GM23338 (cell line): ENCODE results near the gene FOXO3. TPM values are rescaled to one million over a fixed set of nuclear protein-coding genes. Genes with fewer than 3 reads are reported as not detected.

Experiments
- ATAC-seq: fragments of 200-7000 bp; cut with Tn5 transposase; 3 replicates; pipeline ENCODE4 v1.9.1; 2020
- DNase-seq: peaks from one replicate; pipeline ENCODE4 v3.0.0-alpha.2; 2015; ENCODE audit warnings: low spot score
- H2AFZ ChIP-seq: fragments of 200-600 bp; sonication (generic); 2 replicates; pipeline ENCODE4 v1.8.0; 2016; ENCODE audit warnings: antibody characterized with exemption, mild to moderate bottlenecking, moderate library complexity
- H3F3A ChIP-seq: fragments of 200-600 bp; sonication (generic); replicated peaks from 2 replicates; pipeline ENCODE4 v1.8.0; 2017; ENCODE audit warnings: antibody characterized with exemption, mixed run types, low read depth
- H3K27ac ChIP-seq: fragments of 200-600 bp; sonication (generic); 2 replicates; pipeline ENCODE4 v1.6.1; 2016; ENCODE audit warnings: low read depth
- H3K27me3 ChIP-seq: fragments of 200-600 bp; sonication (generic); 2 replicates; pipeline ENCODE4 v1.8.0; 2016; ENCODE audit warnings: mild to moderate bottlenecking, mixed run types, moderate library complexity; ENCODE audit not compliant: insufficient read depth
- H3K36me3 ChIP-seq: fragments of 200-600 bp; sonication (generic); 2 replicates; pipeline ENCODE4 v1.8.0; 2016; ENCODE audit warnings: mild to moderate bottlenecking; ENCODE audit not compliant: insufficient read depth
- H3K4me1 ChIP-seq: fragments of 200-600 bp; sonication (generic); 2 replicates; pipeline ENCODE4 v1.8.0; 2016; ENCODE audit warnings: mild to moderate bottlenecking, moderate library complexity; ENCODE audit not compliant: insufficient read depth
- H3K4me2 ChIP-seq: fragments of 200-600 bp; sonication (generic); 2 replicates; pipeline ENCODE4 v1.7.1; 2017; ENCODE audit warnings: mixed run types
- H3K4me3 ChIP-seq: fragments of 200-600 bp; sonication (generic); 2 replicates; pipeline ENCODE4 v1.6.1; 2016; ENCODE audit warnings: mixed run types
- H3K79me2 ChIP-seq: fragments of 200-600 bp; sonication (generic); replicated peaks from 2 replicates; pipeline ENCODE4 v1.8.0; 2017; ENCODE audit warnings: mild to moderate bottlenecking; ENCODE audit not compliant: insufficient read depth
- H3K9me2 ChIP-seq: fragments of 200-600 bp; sonication (generic); 2 replicates; pipeline ENCODE4 v1.8.0; 2017; ENCODE audit not compliant: insufficient read depth
- H4K20me1 ChIP-seq: fragments of 200-600 bp; sonication (generic); replicated peaks from 2 replicates; pipeline ENCODE4 v1.8.0; 2017; ENCODE audit warnings: mild to moderate bottlenecking; ENCODE audit not compliant: insufficient read depth
- H3K27ac Mint-ChIP-seq: 2 replicates; pipeline ENCODE4 v1.8.0; 2020; ENCODE audit warnings: inconsistent platforms, mild to moderate bottlenecking, moderate library complexity, mixed read lengths
- H3K27me3 Mint-ChIP-seq: 3 replicates; pipeline ENCODE4 v1.8.0; 2022; ENCODE audit warnings: low read depth, mild to moderate bottlenecking, moderate library complexity, mixed read lengths, inconsistent platforms; ENCODE audit not compliant: insufficient read depth, poor library complexity
- H3K36me3 Mint-ChIP-seq: 3 replicates; pipeline ENCODE4 v1.8.0; 2021; ENCODE audit warnings: low read depth, mild to moderate bottlenecking, inconsistent platforms, moderate library complexity, mixed read lengths
- H3K4me1 Mint-ChIP-seq: 3 replicates; pipeline ENCODE4 v1.8.0; 2020; ENCODE audit warnings: mild to moderate bottlenecking, inconsistent platforms, mixed read lengths
- H3K4me3 Mint-ChIP-seq: 3 replicates; pipeline ENCODE4 v1.8.0; 2021; ENCODE audit warnings: moderate library complexity, mild to moderate bottlenecking, inconsistent platforms, mixed read lengths
- H3K9me3 Mint-ChIP-seq: 3 replicates; pipeline ENCODE4 v1.8.0; 2020; ENCODE audit warnings: moderate library complexity, mild to moderate bottlenecking, inconsistent platforms, mixed read lengths
- CREB1 ChIP-seq: fragments of 250-450 bp; sonication (Bioruptor Pico); IDR thresholded peaks from 2 replicates; pipeline ENCODE4 v1.5.0; 2020; ENCODE audit warnings: low read depth, mild to moderate bottlenecking, moderate library complexity
- EZH2 ChIP-seq: fragments of 200-600 bp; sonication (generic); IDR thresholded peaks from one replicate; pipeline ENCODE4 v1.8.0; 2017; ENCODE audit warnings: antibody characterized with exemption, mild to moderate bottlenecking, low read depth; ENCODE audit not compliant: unreplicated experiment
- EZH2phosphoT487 ChIP-seq: fragments of 200-600 bp; sonication (generic); IDR thresholded peaks from one replicate; pipeline ENCODE4 v1.8.1; 2018; ENCODE audit warnings: antibody characterized with exemption; ENCODE audit not compliant: unreplicated experiment
- JUNB ChIP-seq: IDR thresholded peaks from one replicate; pipeline ENCODE4 v1.6.1; 2016; ENCODE audit warnings: antibody characterized with exemption; ENCODE audit not compliant: unreplicated experiment
- NANOG ChIP-seq: IDR thresholded peaks from 2 replicates; pipeline ENCODE4 v1.6.1; 2016; ENCODE audit warnings: antibody characterized with exemption, borderline replicate concordance
- POLR2AphosphoS5 ChIP-seq: IDR thresholded peaks from 2 replicates; pipeline ENCODE4 v1.6.1; 2016; ENCODE audit warnings: antibody characterized with exemption, low read depth
- REST ChIP-seq: IDR thresholded peaks from one replicate; pipeline ENCODE4 v1.6.1; 2018; ENCODE audit warnings: antibody characterized with exemption; ENCODE audit not compliant: unreplicated experiment
- STAT1 ChIP-seq: IDR thresholded peaks from one replicate; pipeline ENCODE4 v1.6.1; 2016; ENCODE audit warnings: antibody characterized with exemption; ENCODE audit not compliant: unreplicated experiment
- ZNF114 ChIP-seq: fragments of 250-450 bp; sonication (Bioruptor Pico); IDR thresholded peaks from 2 replicates; pipeline ENCODE4 v1.5.0; 2020; ENCODE audit warnings: mild to moderate bottlenecking, moderate library complexity
- ZNF331 ChIP-seq: fragments of 250-450 bp; sonication (Bioruptor Pico); IDR thresholded peaks from 2 replicates; pipeline ENCODE4 v1.5.0; 2020; ENCODE audit warnings: low read depth, mild to moderate bottlenecking, moderate library complexity
- polyA plus RNA-seq: library from polyadenylated mRNA; unstranded; fragments of >200 nt; fragmentation: Nextera tagmentation; extraction: Ambion mirVana; gene quantifications from 2 replicates; pipeline ENCODE4 v1.2.1, GENCODE V29; 2016
- total RNA-seq: library from RNA; depleted of rRNA; stranded (reverse); fragments of >200 nt; shearing (Covaris generic); gene quantifications from 2 replicates; pipeline ENCODE4 v1.2.3, GENCODE V29; 2014
- TF ChIP-seq, protein P1 (sequence below): fragments of 250-450 bp; sonication (Bioruptor Pico); IDR thresholded peaks from 2 replicates; pipeline ENCODE4 v1.5.0; 2020; ENCODE audit warnings: mild to moderate bottlenecking, moderate library complexity
- TF ChIP-seq, protein P2 (sequence below): IDR thresholded peaks from 2 replicates; pipeline ENCODE4 v1.6.1; 2016; ENCODE audit warnings: antibody characterized with exemption

Gene FOXO3
- total and polyA plus RNA-seq, 2 experiments from 2014 or later: 9.8 to 20.2 TPM

DNA sequence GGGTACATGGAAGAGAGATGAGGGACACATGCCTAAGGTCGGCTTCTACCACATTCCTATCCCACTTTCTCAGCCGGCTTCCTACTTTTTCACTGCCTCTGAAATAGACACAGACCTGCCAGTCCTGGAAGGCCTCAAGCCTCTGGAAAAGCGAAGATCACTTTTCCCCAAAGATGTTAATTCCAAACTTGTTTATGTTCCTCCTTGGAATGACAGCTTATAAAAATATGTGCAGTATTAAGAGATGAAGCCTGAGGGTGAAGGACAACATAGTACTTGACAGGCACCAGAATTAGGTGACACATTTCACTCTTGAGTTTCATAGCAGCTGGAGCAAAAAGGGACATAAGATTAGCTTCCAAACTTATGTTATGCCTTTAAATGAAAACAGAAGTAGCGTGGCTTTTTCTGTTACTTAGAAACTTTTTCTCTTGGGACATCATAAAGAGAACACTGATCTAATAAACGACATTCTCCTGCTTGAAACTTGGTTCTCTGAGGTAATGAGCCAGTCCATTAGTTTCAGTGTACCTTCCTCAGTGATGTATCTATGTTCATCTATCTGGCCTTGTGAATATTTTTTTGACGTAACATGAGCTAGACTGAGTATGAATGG, 25.3 kb downstream of the FOXO3 start (continued):
- TF ChIP-seq, protein P1, sequence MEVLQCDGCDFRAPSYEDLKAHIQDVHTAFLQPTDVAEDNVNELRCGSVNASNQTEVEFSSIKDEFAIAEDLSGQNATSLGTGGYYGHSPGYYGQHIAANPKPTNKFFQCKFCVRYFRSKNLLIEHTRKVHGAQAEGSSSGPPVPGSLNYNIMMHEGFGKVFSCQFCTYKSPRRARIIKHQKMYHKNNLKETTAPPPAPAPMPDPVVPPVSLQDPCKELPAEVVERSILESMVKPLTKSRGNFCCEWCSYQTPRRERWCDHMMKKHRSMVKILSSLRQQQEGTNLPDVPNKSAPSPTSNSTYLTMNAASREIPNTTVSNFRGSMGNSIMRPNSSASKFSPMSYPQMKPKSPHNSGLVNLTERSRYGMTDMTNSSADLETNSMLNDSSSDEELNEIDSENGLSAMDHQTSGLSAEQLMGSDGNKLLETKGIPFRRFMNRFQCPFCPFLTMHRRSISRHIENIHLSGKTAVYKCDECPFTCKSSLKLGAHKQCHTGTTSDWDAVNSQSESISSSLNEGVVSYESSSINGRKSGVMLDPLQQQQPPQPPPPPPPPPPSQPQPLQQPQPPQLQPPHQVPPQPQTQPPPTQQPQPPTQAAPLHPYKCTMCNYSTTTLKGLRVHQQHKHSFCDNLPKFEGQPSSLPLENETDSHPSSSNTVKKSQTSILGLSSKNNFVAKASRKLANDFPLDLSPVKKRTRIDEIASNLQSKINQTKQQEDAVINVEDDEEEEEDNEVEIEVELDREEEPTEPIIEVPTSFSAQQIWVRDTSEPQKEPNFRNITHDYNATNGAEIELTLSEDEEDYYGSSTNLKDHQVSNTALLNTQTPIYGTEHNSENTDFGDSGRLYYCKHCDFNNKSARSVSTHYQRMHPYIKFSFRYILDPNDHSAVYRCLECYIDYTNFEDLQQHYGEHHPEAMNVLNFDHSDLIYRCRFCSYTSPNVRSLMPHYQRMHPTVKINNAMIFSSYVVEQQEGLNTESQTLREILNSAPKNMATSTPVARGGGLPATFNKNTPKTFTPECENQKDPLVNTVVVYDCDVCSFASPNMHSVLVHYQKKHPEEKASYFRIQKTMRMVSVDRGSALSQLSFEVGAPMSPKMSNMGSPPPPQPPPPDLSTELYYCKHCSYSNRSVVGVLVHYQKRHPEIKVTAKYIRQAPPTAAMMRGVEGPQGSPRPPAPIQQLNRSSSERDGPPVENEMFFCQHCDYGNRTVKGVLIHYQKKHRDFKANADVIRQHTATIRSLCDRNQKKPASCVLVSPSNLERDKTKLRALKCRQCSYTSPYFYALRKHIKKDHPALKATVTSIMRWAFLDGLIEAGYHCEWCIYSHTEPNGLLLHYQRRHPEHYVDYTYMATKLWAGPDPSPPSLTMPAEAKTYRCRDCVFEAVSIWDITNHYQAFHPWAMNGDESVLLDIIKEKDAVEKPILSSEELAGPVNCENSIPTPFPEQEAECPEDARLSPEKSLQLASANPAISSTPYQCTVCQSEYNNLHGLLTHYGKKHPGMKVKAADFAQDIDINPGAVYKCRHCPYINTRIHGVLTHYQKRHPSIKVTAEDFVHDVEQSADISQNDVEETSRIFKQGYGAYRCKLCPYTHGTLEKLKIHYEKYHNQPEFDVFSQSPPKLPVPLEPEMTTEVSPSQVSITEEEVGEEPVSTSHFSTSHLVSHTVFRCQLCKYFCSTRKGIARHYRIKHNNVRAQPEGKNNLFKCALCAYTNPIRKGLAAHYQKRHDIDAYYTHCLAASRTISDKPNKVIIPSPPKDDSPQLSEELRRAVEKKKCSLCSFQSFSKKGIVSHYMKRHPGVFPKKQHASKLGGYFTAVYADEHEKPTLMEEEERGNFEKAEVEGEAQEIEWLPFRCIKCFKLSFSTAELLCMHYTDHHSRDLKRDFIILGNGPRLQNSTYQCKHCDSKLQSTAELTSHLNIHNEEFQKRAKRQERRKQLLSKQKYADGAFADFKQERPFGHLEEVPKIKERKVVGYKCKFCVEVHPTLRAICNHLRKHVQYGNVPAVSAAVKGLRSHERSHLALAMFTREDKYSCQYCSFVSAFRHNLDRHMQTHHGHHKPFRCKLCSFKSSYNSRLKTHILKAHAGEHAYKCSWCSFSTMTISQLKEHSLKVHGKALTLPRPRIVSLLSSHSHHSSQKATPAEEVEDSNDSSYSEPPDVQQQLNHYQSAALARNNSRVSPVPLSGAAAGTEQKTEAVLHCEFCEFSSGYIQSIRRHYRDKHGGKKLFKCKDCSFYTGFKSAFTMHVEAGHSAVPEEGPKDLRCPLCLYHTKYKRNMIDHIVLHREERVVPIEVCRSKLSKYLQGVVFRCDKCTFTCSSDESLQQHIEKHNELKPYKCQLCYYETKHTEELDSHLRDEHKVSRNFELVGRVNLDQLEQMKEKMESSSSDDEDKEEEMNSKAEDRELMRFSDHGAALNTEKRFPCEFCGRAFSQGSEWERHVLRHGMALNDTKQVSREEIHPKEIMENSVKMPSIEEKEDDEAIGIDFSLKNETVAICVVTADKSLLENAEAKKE (CRISPR knock-in tag): no peak

DNA sequence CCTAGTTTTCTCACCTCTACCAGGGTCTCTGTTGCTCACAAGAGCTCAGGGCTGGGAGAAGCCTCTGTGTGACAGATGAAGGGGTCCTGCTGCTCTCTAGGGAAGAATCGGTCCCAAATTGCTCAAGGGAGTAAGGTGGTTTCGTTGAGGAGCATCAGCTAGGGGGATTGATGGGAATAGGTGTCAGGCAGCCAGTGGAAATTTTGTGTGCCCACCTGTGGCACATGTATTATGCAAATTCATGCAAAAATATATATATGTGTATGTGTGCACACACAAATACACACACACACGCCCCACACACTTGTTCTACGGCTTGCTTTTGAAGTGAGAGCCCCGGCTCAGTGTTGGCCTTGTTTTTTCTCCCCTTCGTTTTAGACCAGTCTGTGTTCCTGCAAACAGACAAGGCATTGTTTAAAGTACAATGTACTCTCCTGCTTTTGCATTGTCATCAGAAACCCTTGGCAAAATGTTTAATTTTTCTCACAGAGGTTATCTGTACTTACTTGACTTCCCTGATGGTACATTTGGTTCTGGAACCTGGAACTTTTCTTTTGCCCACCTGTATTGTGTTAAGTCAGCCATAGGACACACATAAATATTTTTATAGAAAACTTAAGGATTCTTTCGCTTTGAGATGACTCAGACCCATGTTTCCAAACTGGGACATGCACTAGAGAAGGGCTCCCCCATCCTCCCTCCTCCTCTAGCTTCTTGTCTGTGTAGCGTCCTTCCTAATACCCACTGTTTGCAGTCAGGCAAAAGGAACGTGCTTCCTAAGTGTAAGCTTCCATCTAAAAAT, 26.7 kb downstream of the FOXO3 start:
- H3K9me3 Mint-ChIP-seq: no peaks in the 10 kb centered on the region
- Histone ChIP-seq H3K27ac (peak overlapping the region; percentile 87; the same call in 1 of the 2 replicates), H3K36me3 (no peaks in the 10 kb centered on the region), H3K4me1 (peaks cover 51% of the 10 kb centered on the region), H3F3A (no peaks in the 10 kb centered on the region), H3K4me3 (no peak overlapping the region), H3K79me2 (peaks cover 79% of the 10 kb centered on the region), H3K27me3 (no peaks in the 10 kb centered on the region), H3K9me2 (no peaks in the 10 kb centered on the region), H4K20me1 (no peaks in the 10 kb centered on the region), H3K4me2 (peak overlapping the region; percentile 2; the same call in 1 of the 2 replicates), H2AFZ (no peak overlapping the region)
- no peaks in the 10 kb centered on the region for H3K27me3 Mint-ChIP-seq
- peak overlapping the region; percentile 66 for H3K27ac Mint-ChIP-seq
- H3K36me3 Mint-ChIP-seq: no peaks in the 10 kb centered on the region
- no peak overlapping the region for H3K4me3 Mint-ChIP-seq
- no peak for DNase-seq
- H3K4me1 Mint-ChIP-seq: peaks cover 73% of the 10 kb centered on the region
- ATAC-seq: peak; percentile 11; the same call in 2 of the 3 replicates
- TF ChIP-seq POLR2AphosphoS5: no peak
- TF ChIP-seq, protein P2, sequence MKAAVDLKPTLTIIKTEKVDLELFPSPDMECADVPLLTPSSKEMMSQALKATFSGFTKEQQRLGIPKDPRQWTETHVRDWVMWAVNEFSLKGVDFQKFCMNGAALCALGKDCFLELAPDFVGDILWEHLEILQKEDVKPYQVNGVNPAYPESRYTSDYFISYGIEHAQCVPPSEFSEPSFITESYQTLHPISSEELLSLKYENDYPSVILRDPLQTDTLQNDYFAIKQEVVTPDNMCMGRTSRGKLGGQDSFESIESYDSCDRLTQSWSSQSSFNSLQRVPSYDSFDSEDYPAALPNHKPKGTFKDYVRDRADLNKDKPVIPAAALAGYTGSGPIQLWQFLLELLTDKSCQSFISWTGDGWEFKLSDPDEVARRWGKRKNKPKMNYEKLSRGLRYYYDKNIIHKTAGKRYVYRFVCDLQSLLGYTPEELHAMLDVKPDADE: no peak
- TF ChIP-seq CREB1: no peak
- TF ChIP-seq EZH2: no peak
- no peak for TF ChIP-seq ZNF114 (CRISPR knock-in tag)
- no peak for TF ChIP-seq JUNB
- no peak for TF ChIP-seq NANOG
- TF ChIP-seq EZH2phosphoT487: no peak
- TF ChIP-seq STAT1: no peak
- no peak for TF ChIP-seq ZNF331
- TF ChIP-seq REST: no peak
